Stimulated activated CD8-positive, alpha-beta memory T cell treated with anti-CD3 and anti-CD28 coated beads, Interleukin-12 subunit alpha, Interleukin-12 subunit beta, amount 100 ng/mL, for 4 hours (primary cell): Measurements from ENCODE around the gene PIEZO1.
"Not testable (repeated sequence)": the region's sequence is repeated elsewhere in the genome, so short reads cannot be mapped to it uniquely, and the experiment has no call there.

Experiments
- DNase-seq: peaks from one replicate; pipeline ENCODE4 v3.0.0-alpha.2; 2020; ENCODE audit warnings: low read depth

PIEZO1 gene

GRCh38 chr16:88781140-88782077, 3.6 kb downstream of the PIEZO1 start:
- peak; percentile 49 for DNase-seq

GRCh38 chr16:88780142-88781062, 4.6 kb downstream of the PIEZO1 start:
- no peak for DNase-seq

- DNase-seq = no peak
Observed at GRCh38 chr16:88779406-88780141, 5.4 kb downstream of the PIEZO1 start.

- DNase-seq = no peak
Observed at GRCh38 chr16:88778541-88779065, 6.4 kb downstream of the PIEZO1 start.

DNA sequence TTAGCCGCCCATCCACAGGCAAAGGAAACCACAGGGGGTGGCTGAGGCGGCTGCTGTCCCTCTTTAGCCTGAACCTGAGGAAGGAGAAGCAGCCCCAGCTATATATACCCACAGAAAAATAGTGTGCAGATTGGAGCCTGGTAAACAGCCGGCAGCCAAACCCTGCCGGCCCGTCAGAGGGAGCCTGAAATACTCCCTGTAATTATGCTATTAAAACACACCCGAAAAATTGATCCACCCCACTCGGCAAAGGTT, 6.8 kb downstream of the PIEZO1 start:
- no peak for DNase-seq

DNA sequence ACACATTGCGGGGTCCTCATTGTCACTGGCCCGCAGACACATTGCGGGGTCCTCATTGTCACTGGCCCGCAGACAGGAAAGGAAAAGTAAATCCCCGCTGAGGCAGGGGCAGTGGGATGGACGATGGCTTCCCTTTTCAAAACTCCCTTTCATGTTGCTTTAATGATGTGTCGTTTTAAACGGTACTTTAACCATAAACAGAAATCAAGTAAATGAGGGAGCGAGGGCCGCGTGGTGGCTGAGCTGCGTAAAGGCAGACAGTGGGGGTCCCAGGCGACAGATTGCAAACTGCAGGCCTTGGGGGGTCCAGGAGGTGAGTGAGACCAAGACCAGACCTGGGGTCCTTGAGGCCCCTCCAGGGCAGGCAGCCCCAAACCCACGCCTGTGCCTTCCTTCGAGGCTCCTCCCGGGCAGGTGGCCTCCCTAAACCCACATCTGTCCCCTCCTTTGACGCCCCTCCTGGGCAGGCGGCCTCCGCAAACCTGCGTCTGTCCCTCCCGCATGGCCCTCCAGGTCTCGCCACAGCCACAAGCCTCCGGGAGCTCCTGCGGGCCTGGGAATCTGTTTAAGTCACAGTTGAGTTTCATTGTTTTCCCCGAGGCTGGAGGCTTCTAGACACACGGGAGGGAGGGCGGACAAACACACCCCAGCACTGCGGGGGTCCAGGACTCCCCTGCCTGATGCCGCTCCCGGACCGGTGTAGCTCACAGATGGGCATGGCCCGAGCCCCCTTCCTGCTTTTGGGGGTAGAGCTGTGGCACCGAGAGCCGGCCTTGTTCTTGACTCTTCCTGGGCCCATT, 7.3 kb downstream of the PIEZO1 start:
- no peak for DNase-seq

GRCh38 chr16:88775825-88776224, 9.2 kb downstream of the PIEZO1 start:
- no peak for DNase-seq

- DNase-seq = no peak
Observed at GRCh38 chr16:88774544-88775393, 10.3 kb downstream of the PIEZO1 start.

DNA sequence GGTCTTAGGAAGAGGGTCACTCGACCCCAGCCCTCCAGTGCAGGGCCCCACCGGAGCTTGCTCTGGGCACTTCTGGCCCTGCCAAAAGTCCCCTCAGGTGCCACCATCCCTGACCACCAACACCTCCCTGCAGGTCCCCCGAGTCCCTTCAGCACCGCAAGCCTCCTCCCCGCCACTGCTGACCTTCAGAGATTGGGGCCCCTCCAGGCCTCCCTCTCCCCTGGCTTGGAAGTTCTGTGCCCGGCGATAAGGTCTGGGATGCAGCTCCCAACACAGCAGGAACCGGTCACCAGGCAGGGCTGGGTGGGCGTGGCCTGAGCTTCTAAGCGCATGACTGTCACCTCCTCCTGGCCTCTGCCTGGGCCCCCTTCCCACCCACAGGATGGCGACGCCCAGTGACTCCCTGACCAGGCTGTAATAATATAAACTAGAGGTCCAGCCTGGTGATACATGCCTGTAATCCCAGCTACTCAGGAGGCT, 11.2 kb downstream of the PIEZO1 start:
- no peak for DNase-seq

GRCh38 chr16:88772871-88773811, 11.9 kb downstream of the PIEZO1 start:
- no peak for DNase-seq

DNA sequence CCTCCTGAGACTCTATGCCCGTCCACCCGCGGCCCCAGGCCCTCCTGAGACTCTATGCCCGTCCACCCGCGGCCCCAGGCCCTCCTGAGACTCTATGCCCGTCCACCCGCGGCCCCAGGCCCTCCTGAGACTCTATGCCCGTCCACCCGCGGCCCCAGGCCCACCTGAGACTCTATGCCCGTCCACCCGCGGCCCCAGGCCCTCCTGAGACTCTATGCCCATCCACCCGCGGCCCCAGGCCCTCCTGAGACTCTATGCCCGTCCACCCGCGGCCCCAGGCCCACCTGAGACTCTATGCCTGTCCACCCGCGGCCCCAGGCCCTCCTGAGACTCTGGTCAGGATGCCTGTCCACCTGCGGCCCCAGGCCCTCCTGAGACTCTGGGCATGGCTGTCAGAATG, 13.2 kb downstream of the PIEZO1 start:
- not testable (repeated sequence) for DNase-seq

GRCh38 chr16:88771294-88771772, 13.7 kb downstream of the PIEZO1 start:
- DNase-seq = no peak

DNA sequence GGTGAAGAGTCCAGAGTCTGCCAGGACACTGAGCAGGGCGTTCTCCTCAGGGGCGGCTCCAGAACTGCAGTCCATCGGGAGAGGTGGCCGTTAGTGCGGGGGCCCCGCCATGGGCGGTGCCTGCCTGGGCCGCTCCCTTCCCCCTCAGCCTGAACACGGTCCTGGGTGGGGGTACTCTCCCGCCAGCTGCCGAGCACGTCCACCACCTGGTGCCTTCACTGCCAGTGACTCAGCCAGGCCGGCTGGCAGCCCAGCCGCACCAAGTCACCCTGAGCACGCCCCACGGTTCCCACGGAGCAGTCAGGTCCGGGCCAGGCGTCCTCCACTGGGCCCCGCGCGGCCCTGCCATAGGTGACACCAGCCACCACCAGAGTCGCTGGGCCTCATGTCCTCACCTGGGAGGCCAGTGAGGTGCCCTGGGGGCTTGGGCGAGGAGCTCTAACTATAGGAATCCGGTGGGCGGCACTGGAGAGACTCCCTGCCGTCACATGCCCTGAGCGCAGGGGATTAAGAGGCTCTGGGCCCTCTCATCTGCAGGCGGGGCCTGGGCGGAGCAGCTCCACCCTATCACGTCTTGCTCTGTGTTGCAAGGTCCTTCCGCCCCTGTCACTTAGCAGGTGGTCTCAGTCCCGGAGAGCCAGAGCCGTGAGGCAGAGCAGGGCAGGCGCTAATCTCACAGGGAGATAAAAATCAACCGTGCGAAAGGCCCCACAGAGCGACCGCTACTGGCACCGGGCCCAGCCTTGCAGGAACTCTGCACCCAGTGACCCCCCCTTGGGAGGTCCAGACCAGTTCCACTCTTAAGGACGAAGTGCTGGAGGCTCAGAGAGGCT, 14.3 kb downstream of the PIEZO1 start:
- DNase-seq = peak; percentile 26

GRCh38 chr16:88769617-88770460, 15.2 kb downstream of the PIEZO1 start:
- no peak for DNase-seq

- no peak for DNase-seq
Observed at GRCh38 chr16:88768071-88768783, 16.8 kb downstream of the PIEZO1 start.

DNA sequence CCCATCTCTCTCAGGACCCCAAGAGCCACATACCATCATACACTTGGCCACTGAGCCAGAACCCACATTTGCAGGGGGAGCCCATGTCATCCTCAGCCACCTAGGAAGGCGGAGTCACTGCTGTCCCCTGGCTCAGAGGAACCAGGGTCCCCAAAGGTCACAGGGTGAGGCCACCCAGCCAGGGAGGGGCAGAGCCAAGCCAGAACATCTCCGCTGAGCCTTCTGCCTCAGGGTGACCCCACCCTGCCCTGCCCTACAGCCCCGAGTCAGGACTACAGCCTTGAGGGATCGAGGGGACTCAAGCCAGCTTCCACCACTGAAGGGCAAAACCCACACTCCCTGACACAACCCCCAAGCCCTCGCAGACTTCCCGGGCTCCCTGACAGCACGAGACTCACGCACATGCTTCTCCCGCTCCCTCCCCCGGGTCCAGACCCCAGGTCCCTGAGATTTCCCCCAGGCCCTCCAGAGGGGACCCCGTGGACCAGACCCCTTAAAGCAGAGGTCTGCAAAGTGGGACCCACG, 17.4 kb downstream of the PIEZO1 start:
- no peak for DNase-seq
